ENCODE measurements around the gene NINJ2. TPM values are rescaled to one million over a fixed set of nuclear protein-coding genes. Genes with fewer than 3 reads are reported as not detected.
A peak's percentile ranks its signal among the peaks of the same experiment; 100 is the strongest.
"Not testable (repeated sequence)": the region's sequence is repeated elsewhere in the genome, so short reads cannot be mapped to it uniquely, and the experiment has no call there.

The NINJ2 gene
- total RNA-seq (2014; rRNA removed; shearing (Covaris generic); ENCODE audit: low replicate concordance) = 3.1 TPM in 1 of 2 replicates, not detected in the other

DNA sequence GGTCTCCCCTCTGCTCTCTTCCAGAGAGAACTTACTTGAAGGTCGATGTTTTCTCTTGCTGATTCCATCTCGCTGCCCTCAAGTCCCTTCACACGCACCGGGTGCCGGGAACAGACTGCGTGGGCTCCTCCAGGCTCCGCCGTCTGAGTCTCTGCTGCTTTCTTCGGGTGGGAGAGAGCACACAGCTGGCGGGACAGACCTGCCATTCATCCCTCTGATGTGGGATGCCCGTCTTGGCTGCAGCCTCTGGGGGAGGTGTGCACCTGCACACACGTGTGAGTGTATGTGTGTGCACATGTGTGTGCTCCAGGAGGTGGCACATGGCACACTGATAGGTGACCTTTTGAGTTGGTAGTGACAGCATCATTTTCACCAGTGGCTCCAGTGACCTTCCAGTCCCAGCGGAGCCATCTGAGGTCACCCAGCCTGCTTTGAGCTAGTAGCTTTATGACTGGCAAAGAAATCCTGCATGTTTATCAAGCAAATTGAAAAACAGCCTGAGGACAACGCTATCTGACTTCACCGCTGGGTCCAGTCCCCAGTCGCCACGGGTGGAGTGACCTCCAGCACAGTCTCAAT is at the start of gene NINJ2:
Gene NINJ2, minus strand, starts transcription at position 153 of the 579 bp plus-strand sequence. Its CDS starts 85 bp downstream, at position 68.
- Histone ChIP-seq H3K27me3 (no peaks in the 10 kb centered on the region), H3K9me3 (no peaks in the 10 kb centered on the region), H3K4me3 (peak within 1 kb of the TSS; percentile 13), H3K36me3 (no peaks in the 10 kb centered on the region)
- no peak for DNase-seq

DNA sequence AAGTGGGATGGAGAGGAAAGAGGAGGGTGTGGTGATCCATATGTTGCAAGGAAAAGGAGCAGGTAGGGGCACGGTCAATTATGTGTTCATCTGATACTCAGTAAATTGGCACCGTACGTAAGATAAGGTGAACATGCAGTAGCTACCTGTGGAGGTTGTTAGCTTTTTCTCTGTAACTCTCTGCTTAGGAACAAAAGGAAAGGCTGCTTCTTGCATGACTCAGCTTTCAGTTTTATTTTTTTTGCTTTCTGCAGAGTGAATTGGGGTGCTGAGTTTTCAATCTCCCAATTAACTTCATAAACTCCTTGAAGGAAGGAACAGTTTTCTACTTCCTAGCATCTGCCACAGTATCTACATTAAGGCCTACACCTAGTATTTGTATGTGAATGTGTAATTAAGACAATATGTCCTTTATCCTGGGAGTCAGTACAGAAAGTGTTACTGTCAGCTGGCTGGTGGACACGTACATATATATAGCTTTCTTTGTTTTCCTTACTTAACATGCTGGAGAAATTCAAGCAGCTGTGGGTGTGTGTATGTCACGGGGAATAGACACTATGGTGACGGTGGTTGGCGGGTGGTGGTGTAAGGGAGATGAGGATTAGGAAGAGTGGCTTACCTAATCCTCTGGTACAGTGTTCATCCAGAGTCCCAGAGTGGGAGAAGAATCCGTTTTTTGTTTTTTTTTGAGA is 49.1 kb upstream of the NINJ2 start:
- H3K27me3 ChIP-seq = no peaks in the 10 kb centered on the region
- no peaks in the 10 kb centered on the region for H3K9me3 ChIP-seq
- no peak overlapping the region for H3K4me3 ChIP-seq
- no peak for DNase-seq
- H3K36me3 ChIP-seq = no peaks in the 10 kb centered on the region

DNA sequence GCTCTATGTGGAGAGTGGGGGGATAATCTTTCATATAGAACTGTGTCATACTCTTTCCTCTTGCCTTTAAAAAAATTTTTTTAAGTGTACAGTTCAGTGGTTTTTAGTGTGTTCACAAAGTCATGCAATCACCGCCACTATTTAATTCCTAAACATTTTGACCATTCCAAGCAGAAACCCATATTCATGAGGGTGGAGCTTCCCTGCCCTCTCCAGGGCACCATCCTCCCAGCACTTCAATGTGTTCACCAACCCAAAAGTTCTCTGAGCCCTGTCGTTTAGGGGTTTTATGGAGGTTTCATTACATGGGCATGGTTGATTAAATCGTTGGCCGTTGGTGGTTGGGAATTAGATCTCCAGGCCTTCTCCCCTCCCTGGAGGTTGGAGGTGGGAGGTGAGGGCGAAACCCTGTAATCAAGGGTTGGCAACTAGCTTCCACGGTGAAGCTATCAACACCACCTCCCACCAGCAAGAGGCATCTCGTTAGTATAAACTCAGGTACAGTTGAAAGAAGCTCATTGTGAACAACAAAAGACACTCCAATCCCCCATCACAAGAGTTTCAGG is 46.3 kb upstream of the NINJ2 start:
- no peaks in the 10 kb centered on the region for H3K36me3 ChIP-seq
- no peak for DNase-seq
- no peaks in the 10 kb centered on the region for H3K9me3 ChIP-seq
- no peaks in the 10 kb centered on the region for H3K27me3 ChIP-seq
- no peak overlapping the region for H3K4me3 ChIP-seq

DNA sequence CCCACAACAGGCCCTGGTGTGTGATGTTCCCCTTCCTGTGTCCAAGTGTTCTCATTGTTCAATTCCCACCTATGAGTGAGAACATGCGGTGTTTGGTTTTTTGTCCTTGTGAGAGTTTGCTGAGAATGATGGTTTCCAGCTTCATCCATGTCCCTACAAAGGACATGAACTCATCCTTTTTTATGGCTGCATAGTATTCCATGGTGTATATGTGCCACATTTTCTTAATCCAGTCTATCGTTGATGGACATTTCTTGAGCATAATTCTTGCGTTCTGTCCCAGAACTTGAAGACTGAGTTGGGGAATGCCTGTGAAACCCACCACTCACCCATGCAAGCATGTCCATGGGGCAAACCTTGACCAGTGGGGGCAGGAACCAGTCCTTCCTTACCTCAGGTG is 44.8 kb upstream of the NINJ2 start:
- not testable (repeated sequence) for DNase-seq, H3K9me3 ChIP-seq, H3K36me3 ChIP-seq, H3K27me3 ChIP-seq, H3K4me3 ChIP-seq

- H3K9me3 ChIP-seq = no peaks in the 10 kb centered on the region
- no peaks in the 10 kb centered on the region for H3K36me3 ChIP-seq
- DNase-seq = no peak
- no peaks in the 10 kb centered on the region for H3K27me3 ChIP-seq
- no peak overlapping the region for H3K4me3 ChIP-seq
These were observed 41.4 kb upstream of the NINJ2 start for GRCh38 chr12:704516-705242.

GRCh38 chr12:701896-702539 is 38.8 kb upstream of the NINJ2 start:
- Histone ChIP-seq H3K27me3 (no peaks in the 10 kb centered on the region), H3K4me3 (no peak overlapping the region), H3K36me3 (no peaks in the 10 kb centered on the region), H3K9me3 (peaks cover 16% of the 10 kb centered on the region)
- DNase-seq = no peak

GRCh38 chr12:700016-700415 is 36.8 kb upstream of the NINJ2 start:
- Histone ChIP-seq H3K9me3 (peaks cover 16% of the 10 kb centered on the region), H3K27me3 (no peaks in the 10 kb centered on the region), H3K4me3 (no peak overlapping the region), H3K36me3 (no peaks in the 10 kb centered on the region)
- no peak for DNase-seq

- peaks cover 16% of the 10 kb centered on the region for H3K9me3 ChIP-seq
- H3K27me3 ChIP-seq, DNase-seq, H3K4me3 ChIP-seq, H3K36me3 ChIP-seq: not testable (repeated sequence)
These were observed 35.0 kb upstream of the NINJ2 start for GRCh38 chr12:698222-698621.

GRCh38 chr12:697481-697880 is 34.2 kb upstream of the NINJ2 start:
- H3K4me3 ChIP-seq = no peak overlapping the region
- no peaks in the 10 kb centered on the region for H3K36me3 ChIP-seq
- H3K9me3 ChIP-seq = peaks cover 16% of the 10 kb centered on the region
- DNase-seq = no peak
- no peaks in the 10 kb centered on the region for H3K27me3 ChIP-seq

- Histone ChIP-seq H3K27me3 (no peaks in the 10 kb centered on the region), H3K9me3 (peaks cover 16% of the 10 kb centered on the region), H3K36me3 (no peaks in the 10 kb centered on the region), H3K4me3 (no peak overlapping the region)
- no peak for DNase-seq
These were observed 31.7 kb upstream of the NINJ2 start for GRCh38 chr12:694734-695503.

DNA sequence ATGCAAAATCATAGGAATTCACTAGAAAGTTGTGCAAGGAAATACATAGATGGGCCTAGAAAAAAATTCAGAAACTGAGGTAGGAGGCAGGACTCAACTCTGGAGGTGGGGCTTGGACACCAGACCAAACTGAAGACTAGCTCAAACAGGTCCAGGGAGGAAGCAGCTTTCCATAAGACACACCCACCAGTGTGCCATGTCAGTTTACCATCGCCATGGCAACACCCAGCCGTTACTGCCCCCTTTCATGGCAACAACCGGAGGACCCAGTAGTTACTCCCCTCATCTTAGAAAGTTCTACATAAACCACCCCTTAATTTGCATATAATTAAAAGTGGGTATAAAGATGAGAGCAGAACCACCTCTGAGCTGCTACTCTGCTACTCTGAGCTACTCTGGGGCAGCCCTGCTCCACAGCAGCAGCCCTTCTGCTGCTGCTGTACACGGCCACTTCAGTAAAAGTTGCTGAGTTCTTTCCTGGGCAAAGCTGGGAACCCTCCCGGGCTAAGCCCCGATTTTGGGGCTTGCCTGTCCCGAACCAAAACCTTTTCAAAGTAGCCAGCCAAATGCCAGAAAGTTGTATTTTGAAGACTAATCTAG is 30.8 kb upstream of the NINJ2 start:
- H3K4me3 ChIP-seq = no peak overlapping the region
- H3K9me3 ChIP-seq = peaks cover 16% of the 10 kb centered on the region
- DNase-seq = no peak
- no peaks in the 10 kb centered on the region for H3K27me3 ChIP-seq
- no peaks in the 10 kb centered on the region for H3K36me3 ChIP-seq

GRCh38 chr12:692274-692673 is 29.0 kb upstream of the NINJ2 start:
- Histone ChIP-seq H3K27me3 (no peaks in the 10 kb centered on the region), H3K9me3 (peaks cover under 1% of the 10 kb centered on the region)
- no peak for DNase-seq

GRCh38 chr12:690466-690865 is 27.2 kb upstream of the NINJ2 start:
- H3K36me3 ChIP-seq = no peaks in the 10 kb centered on the region
- H3K27me3 ChIP-seq = no peaks in the 10 kb centered on the region
- H3K4me3 ChIP-seq = no peak overlapping the region
- DNase-seq = no peak
- H3K9me3 ChIP-seq = no peaks in the 10 kb centered on the region; the same call in 1 of the 2 replicates

More at GRCh38 chr12:692274-692673, 29.0 kb upstream of the NINJ2 start:
- Histone ChIP-seq H3K4me3 (no peak overlapping the region), H3K36me3 (no peaks in the 10 kb centered on the region)

DNA sequence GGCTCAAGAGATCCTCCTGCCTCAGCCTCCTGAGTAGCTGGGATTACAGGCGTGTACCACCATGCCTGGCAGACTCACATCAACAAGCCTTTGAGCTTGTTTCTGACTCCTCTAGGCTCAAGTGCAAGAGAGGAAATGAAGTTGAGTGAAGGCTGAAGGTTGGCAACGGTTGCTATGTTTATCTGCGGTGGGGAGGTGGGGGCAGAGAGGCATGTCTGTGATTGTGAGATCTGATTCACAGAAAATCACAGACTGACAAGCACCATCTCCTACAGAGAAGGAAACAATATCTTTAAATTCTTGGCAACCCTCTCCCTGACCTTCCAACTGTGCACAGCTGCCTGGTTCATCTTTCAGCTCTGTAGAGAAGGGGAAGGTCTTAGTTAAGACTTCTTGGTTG is 22.1 kb upstream of the NINJ2 start:
- H3K4me3 ChIP-seq = no peak overlapping the region
- H3K27me3 ChIP-seq = no peaks in the 10 kb centered on the region
- no peaks in the 10 kb centered on the region for H3K36me3 ChIP-seq
- DNase-seq = peak; percentile 55
- no peaks in the 10 kb centered on the region for H3K9me3 ChIP-seq

GRCh38 chr12:684416-684815 is 21.2 kb upstream of the NINJ2 start:
- Histone ChIP-seq H3K9me3 (no peaks in the 10 kb centered on the region), H3K4me3 (no peak overlapping the region), H3K27me3 (no peaks in the 10 kb centered on the region), H3K36me3 (no peaks in the 10 kb centered on the region)
- no peak for DNase-seq
